ENCODE results near the gene POLRMT. TPM values are rescaled to one million over a fixed set of nuclear protein-coding genes. Genes with fewer than 3 reads are reported as not detected.

POLRMT gene
- total RNA-seq, 1 donor from 2014 or later, result 53.6 TPM

GRCh38 chr19:645912-646778 is 12.8 kb upstream of the POLRMT start:
- H3K9me3 Mint-ChIP-seq (ENCODE audit: unreplicated experiment), result no peaks in the 10 kb centered on the region
- peaks cover 2% of the 10 kb centered on the region for H3K27me3 Mint-ChIP-seq (ENCODE audit: unreplicated experiment)
- DNase-seq (ENCODE audit: low spot score), result no peak
- H3K4me1 Mint-ChIP-seq (ENCODE audit: unreplicated experiment), result no peaks in the 10 kb centered on the region
- no peak overlapping the region for H3K4me3 Mint-ChIP-seq (ENCODE audit: unreplicated experiment)
- no peaks in the 10 kb centered on the region for H3K36me3 Mint-ChIP-seq (ENCODE audit: low read depth, unreplicated experiment)
- no peak for TF ChIP-seq CTCF (IDR thresholded peaks at IDR 0.05; ENCODE audit: unreplicated experiment)
- no peak overlapping the region for H3K27ac Mint-ChIP-seq (ENCODE audit: unreplicated experiment)

- Mint-ChIP-seq H3K4me1 (ENCODE audit: unreplicated experiment) (no peaks in the 10 kb centered on the region), H3K27me3 (ENCODE audit: unreplicated experiment) (peaks cover 4% of the 10 kb centered on the region), H3K27ac (ENCODE audit: unreplicated experiment) (no peak overlapping the region), H3K9me3 (ENCODE audit: unreplicated experiment) (no peaks in the 10 kb centered on the region), H3K4me3 (ENCODE audit: unreplicated experiment) (no peak overlapping the region), H3K36me3 (ENCODE audit: low read depth, unreplicated experiment) (no peaks in the 10 kb centered on the region)
- no peak for TF ChIP-seq CTCF (IDR thresholded peaks at IDR 0.05; ENCODE audit: unreplicated experiment)
- DNase-seq (ENCODE audit: low spot score), result no peak
These were observed 11.5 kb upstream of the POLRMT start for GRCh38 chr19:644789-645188.

- Mint-ChIP-seq H3K4me1 (ENCODE audit: unreplicated experiment) (no peaks in the 10 kb centered on the region), H3K27ac (ENCODE audit: unreplicated experiment) (no peak overlapping the region), H3K4me3 (ENCODE audit: unreplicated experiment) (no peak overlapping the region), H3K27me3 (ENCODE audit: unreplicated experiment) (peaks cover 4% of the 10 kb centered on the region), H3K9me3 (ENCODE audit: unreplicated experiment) (no peaks in the 10 kb centered on the region), H3K36me3 (ENCODE audit: low read depth, unreplicated experiment) (no peaks in the 10 kb centered on the region)
- no peak for DNase-seq (ENCODE audit: low spot score)
- no peak for TF ChIP-seq CTCF (IDR thresholded peaks at IDR 0.05; ENCODE audit: unreplicated experiment)
These were observed 11.0 kb upstream of the POLRMT start for GRCh38 chr19:644363-644762.

GRCh38 chr19:643736-644135 is 10.4 kb upstream of the POLRMT start:
- H3K9me3 Mint-ChIP-seq (ENCODE audit: unreplicated experiment), result no peaks in the 10 kb centered on the region
- no peak overlapping the region for H3K27ac Mint-ChIP-seq (ENCODE audit: unreplicated experiment)
- H3K27me3 Mint-ChIP-seq (ENCODE audit: unreplicated experiment), result peaks cover 7% of the 10 kb centered on the region
- no peaks in the 10 kb centered on the region for H3K4me1 Mint-ChIP-seq (ENCODE audit: unreplicated experiment)
- H3K36me3 Mint-ChIP-seq (ENCODE audit: low read depth, unreplicated experiment), result no peaks in the 10 kb centered on the region
- TF ChIP-seq CTCF (IDR thresholded peaks at IDR 0.05; ENCODE audit: unreplicated experiment), result no peak
- no peak for DNase-seq (ENCODE audit: low spot score)
- H3K4me3 Mint-ChIP-seq (ENCODE audit: unreplicated experiment), result no peak overlapping the region
